Measurements from ENCODE around the gene NCOA5.

NCOA5 gene

GRCh38 chr20:46065006-46065405, 24.8 kb downstream of the NCOA5 start:
- Mint-ChIP-seq H3K4me1 (ENCODE audit: low read depth) (peaks cover 43% of the 10 kb centered on the region), H3K27ac (no peak overlapping the region), H3K9me3 (no peaks in the 10 kb centered on the region), H3K27me3 (no peaks in the 10 kb centered on the region), H3K36me3 (ENCODE audit: low read depth) (peaks cover 88% of the 10 kb centered on the region), H3K4me3 (no peak overlapping the region)

- peaks cover 4% of the 10 kb centered on the region for H3K27me3 Mint-ChIP-seq
- H3K4me3 Mint-ChIP-seq: peak overlapping the region; percentile 20
- peaks cover 87% of the 10 kb centered on the region for H3K36me3 Mint-ChIP-seq (ENCODE audit: low read depth)
- H3K9me3 Mint-ChIP-seq: no peaks in the 10 kb centered on the region
- H3K4me1 Mint-ChIP-seq (ENCODE audit: low read depth): peaks cover 55% of the 10 kb centered on the region
- H3K27ac Mint-ChIP-seq: peak overlapping the region; percentile 51
Measured at GRCh38 chr20:46063652-46064054, 26.1 kb downstream of the NCOA5 start.

DNA sequence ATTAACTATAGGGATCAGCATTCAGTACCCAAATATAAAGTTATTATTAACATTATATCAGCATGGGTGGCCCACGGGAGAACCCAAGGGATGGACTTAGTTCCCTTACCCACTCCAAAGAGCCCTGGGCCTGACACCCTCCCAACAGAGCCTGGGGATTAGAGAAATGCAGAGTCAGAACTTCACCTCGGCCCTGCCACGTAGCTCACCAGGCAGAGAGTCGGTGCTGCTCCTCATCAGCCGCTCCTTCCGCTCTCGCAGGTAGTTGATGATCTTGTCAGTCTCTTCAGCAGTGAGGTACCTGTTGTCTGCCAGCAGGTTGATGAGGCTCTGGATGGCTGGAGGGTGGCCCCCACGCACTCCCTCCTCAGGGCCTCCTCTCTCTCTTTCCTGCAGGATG, 26.6 kb downstream of the NCOA5 start:
- H3K27me3 Mint-ChIP-seq: peaks cover 7% of the 10 kb centered on the region
- peak overlapping the region; percentile 51 for H3K27ac Mint-ChIP-seq
- peak overlapping the region; percentile 20 for H3K4me3 Mint-ChIP-seq
- H3K9me3 Mint-ChIP-seq: no peaks in the 10 kb centered on the region
- H3K36me3 Mint-ChIP-seq (ENCODE audit: low read depth): peaks cover 82% of the 10 kb centered on the region
- peaks cover 57% of the 10 kb centered on the region for H3K4me1 Mint-ChIP-seq (ENCODE audit: low read depth)

DNA sequence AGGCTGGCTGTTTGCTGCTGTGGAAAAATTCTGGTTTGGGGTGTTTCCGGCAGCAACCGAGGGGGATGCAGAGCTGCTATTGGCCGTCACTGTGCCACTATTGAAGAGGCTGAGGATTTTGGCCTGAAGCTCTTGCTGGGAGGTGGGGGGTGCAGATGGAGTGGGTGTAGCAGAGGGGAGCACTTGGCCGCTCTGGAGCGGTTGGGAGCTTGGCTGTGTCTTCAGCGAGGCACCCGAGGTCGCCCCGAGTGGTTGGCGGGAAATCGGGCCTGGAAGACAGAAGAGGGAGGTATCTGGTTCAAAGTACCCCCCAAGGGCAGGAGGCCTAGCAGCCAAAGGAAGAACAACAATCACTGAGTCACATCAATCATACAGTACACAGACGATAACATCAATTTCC, 27.1 kb downstream of the NCOA5 start:
- H3K27ac Mint-ChIP-seq: no peak overlapping the region
- H3K36me3 Mint-ChIP-seq (ENCODE audit: low read depth): peaks cover 77% of the 10 kb centered on the region
- no peaks in the 10 kb centered on the region for H3K9me3 Mint-ChIP-seq
- peaks cover 59% of the 10 kb centered on the region for H3K4me1 Mint-ChIP-seq (ENCODE audit: low read depth)
- H3K4me3 Mint-ChIP-seq: no peak overlapping the region
- peaks cover 9% of the 10 kb centered on the region for H3K27me3 Mint-ChIP-seq

GRCh38 chr20:46062151-46062550, 27.6 kb downstream of the NCOA5 start:
- Mint-ChIP-seq H3K9me3 (no peaks in the 10 kb centered on the region), H3K4me3 (no peak overlapping the region), H3K27ac (no peak overlapping the region), H3K4me1 (ENCODE audit: low read depth) (peaks cover 59% of the 10 kb centered on the region), H3K27me3 (peaks cover 11% of the 10 kb centered on the region), H3K36me3 (ENCODE audit: low read depth) (peaks cover 76% of the 10 kb centered on the region)

- H3K27me3 Mint-ChIP-seq: peaks cover 22% of the 10 kb centered on the region
- no peak overlapping the region for H3K4me3 Mint-ChIP-seq
- peaks cover 59% of the 10 kb centered on the region for H3K4me1 Mint-ChIP-seq (ENCODE audit: low read depth)
- H3K36me3 Mint-ChIP-seq (ENCODE audit: low read depth): peaks cover 65% of the 10 kb centered on the region
- no peak overlapping the region for H3K27ac Mint-ChIP-seq
- H3K9me3 Mint-ChIP-seq: no peaks in the 10 kb centered on the region
Measured at GRCh38 chr20:46060975-46061374, 28.8 kb downstream of the NCOA5 start.

DNA sequence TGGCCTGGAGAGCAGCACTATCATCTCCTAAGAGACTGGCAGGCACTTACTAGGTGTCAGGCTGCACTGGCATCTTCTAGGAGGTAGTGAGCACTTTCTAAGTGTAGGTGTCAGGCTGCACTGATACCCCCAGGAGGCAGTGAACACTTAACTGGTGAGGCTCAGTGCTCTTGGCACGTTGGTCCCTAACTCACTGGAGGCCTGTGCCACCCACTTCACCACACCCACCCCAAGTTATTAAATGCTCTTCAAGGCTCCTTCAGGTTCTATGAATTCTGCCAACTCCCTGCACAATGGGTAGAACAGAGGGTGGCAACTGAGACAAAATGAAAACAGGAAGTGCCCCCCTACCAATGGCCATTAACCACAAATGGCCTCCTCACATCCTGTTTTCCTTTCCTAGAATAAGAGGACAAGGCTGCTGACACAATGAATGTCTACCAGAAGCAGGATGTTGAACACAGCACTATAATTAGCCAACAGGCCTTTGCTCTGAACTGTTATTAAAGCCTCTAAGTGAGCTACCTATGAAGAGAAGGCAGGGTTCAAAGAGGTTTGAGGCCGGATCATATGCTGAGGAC, 29.4 kb downstream of the NCOA5 start:
- Mint-ChIP-seq H3K4me1 (ENCODE audit: low read depth) (peaks cover 61% of the 10 kb centered on the region), H3K4me3 (no peak overlapping the region), H3K36me3 (ENCODE audit: low read depth) (peaks cover 59% of the 10 kb centered on the region), H3K27ac (peak overlapping the region; percentile 38), H3K9me3 (no peaks in the 10 kb centered on the region), H3K27me3 (peaks cover 27% of the 10 kb centered on the region)

DNA sequence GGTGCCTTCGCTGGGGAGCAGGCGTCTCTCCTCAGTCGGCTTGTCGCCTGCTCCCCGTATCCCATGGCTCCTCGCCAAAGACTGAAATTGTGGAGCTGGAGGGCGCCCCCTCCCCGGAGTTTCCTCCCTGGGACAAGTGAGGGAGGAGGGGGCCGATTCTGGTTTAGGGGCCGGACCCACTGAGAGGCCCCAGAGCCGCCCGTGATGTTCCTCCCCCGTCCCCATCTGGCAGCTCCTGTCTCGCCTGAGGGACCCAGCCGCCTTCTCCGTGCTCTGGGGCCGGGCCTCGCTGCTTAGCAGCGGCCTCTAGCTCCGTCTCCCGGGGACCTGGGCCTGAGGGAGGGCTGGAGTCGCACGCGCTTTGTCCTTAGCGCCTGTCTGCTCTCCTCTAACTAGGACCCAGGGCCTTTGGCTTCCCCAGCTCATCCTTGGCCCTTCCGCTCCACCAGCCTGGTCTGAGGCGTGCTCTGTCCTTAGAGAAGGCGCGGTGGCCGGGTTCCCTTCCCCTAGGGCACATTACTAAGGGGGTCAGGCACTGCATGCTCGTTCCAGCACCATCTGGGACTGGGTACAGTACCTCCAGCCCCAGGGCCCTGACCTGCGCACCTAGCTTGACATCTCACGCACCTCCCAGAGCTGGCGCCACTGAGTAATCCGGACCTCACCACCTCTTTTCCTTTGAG, 31.0 kb downstream of the NCOA5 start:
- H3K4me3 Mint-ChIP-seq: peak overlapping the region; percentile 26
- H3K9me3 Mint-ChIP-seq: no peaks in the 10 kb centered on the region
- peaks cover 50% of the 10 kb centered on the region for H3K4me1 Mint-ChIP-seq (ENCODE audit: low read depth)
- H3K27me3 Mint-ChIP-seq: peaks cover 35% of the 10 kb centered on the region
- H3K27ac Mint-ChIP-seq: no peak overlapping the region
- peaks cover 42% of the 10 kb centered on the region for H3K36me3 Mint-ChIP-seq (ENCODE audit: low read depth)

DNA sequence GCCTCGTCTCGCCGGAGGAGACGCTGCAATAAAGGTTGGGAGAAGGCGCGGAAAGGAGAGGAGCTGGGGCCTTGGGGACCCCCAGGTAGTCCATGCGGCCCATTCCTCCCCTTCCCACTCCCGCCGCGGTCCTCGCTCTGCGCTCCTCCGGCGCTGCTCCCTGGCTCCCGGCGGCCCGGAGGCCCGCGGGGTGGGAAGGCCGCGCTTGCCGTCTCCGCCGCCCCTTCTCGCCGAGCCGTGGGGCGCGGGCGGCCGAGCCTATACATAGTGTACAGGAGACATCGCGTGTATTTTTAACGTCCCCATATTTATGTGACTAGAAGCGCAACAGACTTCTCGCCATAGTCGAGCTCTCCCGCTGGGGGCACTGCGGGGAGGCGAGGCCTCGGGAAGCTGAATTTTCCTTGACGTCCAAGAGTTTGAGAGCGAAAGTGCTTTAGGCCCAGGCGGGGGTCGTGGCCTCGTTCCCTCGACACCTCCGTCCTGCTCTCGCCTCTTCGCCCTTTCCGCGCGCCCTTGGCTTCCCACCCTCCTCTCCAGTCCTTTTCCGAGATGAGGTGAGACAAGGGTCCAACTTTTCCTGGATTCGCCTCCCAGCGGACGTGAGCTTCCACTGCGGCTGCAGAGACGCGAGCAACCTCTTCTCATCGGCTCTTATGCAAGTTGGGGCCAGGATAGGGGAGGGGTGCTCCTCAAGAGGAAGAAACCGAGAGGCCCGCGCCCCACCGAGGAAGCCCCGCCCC, 31.7 kb downstream of the NCOA5 start:
- Mint-ChIP-seq H3K36me3 (ENCODE audit: low read depth) (peaks cover 35% of the 10 kb centered on the region), H3K4me3 (peak overlapping the region; percentile 26)

DNA sequence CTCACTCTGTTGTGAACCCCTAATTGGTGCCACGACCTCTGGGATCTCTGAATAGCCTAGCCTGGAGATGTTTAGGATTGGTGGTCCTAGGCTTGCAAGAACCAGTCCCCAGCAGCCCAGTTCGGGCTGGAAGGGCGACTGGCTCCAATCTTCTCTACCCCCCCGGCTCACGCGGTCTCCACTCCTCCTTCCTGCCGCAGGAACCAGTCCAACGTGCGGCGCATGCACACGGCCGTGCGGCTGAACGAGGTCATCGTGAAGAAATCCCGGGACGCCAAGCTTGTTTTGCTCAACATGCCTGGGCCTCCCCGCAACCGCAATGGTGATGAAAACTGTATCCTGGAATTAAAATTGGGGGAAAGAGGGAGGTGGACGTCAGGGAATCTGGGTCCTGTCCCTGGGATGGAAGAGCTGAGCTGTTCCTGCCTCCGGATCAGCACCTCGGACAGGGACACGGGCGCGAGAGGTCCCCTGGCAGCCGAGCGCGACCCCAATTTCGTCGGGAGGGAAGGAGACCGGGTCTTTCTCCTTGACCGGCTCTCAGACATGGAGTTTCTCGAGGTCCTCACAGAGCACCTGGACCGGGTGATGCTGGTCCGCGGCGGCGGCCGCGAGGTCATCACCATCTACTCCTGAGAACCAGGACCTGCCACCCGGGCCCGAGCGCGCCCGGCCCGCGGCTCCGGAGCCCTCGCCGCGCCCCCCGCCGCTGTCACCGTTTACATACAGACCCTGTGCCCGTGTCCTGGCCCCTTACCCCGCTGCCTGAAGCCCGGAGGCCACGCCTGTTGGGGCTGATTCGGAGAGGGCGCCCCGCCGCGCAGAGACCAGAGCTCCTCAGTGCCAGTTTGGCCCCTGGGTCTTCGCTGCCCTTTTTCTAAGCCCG, 32.5 kb downstream of the NCOA5 start:
- Mint-ChIP-seq H3K27ac (no peak overlapping the region), H3K4me3 (no peak overlapping the region), H3K9me3 (no peaks in the 10 kb centered on the region), H3K27me3 (peaks cover 36% of the 10 kb centered on the region), H3K36me3 (ENCODE audit: low read depth) (peaks cover 27% of the 10 kb centered on the region), H3K4me1 (ENCODE audit: low read depth) (peaks cover 40% of the 10 kb centered on the region)

More for the DNA sequence above, 31.7 kb downstream of the NCOA5 start:
- Mint-ChIP-seq H3K27me3 (peaks cover 36% of the 10 kb centered on the region), H3K27ac (no peak overlapping the region), H3K4me1 (ENCODE audit: low read depth) (peaks cover 44% of the 10 kb centered on the region), H3K9me3 (no peaks in the 10 kb centered on the region)

GRCh38 chr20:46056027-46056833, 33.5 kb downstream of the NCOA5 start:
- Mint-ChIP-seq H3K27me3 (peaks cover 36% of the 10 kb centered on the region), H3K4me3 (no peak overlapping the region), H3K9me3 (no peaks in the 10 kb centered on the region), H3K36me3 (ENCODE audit: low read depth) (peaks cover 17% of the 10 kb centered on the region), H3K4me1 (ENCODE audit: low read depth) (peaks cover 35% of the 10 kb centered on the region), H3K27ac (no peak overlapping the region)

GRCh38 chr20:46055269-46055668, 34.5 kb downstream of the NCOA5 start:
- Mint-ChIP-seq H3K4me3 (no peak overlapping the region), H3K36me3 (ENCODE audit: low read depth) (peaks cover 8% of the 10 kb centered on the region), H3K9me3 (no peaks in the 10 kb centered on the region), H3K27me3 (peaks cover 36% of the 10 kb centered on the region), H3K27ac (no peak overlapping the region), H3K4me1 (ENCODE audit: low read depth) (peaks cover 25% of the 10 kb centered on the region)

GRCh38 chr20:46054606-46055005, 35.2 kb downstream of the NCOA5 start:
- H3K36me3 Mint-ChIP-seq (ENCODE audit: low read depth): peaks cover 2% of the 10 kb centered on the region
- H3K4me3 Mint-ChIP-seq: no peak overlapping the region
- H3K4me1 Mint-ChIP-seq (ENCODE audit: low read depth): peaks cover 18% of the 10 kb centered on the region
- peaks cover 38% of the 10 kb centered on the region for H3K27me3 Mint-ChIP-seq
- no peak overlapping the region for H3K27ac Mint-ChIP-seq
- no peaks in the 10 kb centered on the region for H3K9me3 Mint-ChIP-seq

- H3K36me3 Mint-ChIP-seq (ENCODE audit: low read depth): no peaks in the 10 kb centered on the region
- peaks cover 10% of the 10 kb centered on the region for H3K4me1 Mint-ChIP-seq (ENCODE audit: low read depth)
- H3K9me3 Mint-ChIP-seq: no peaks in the 10 kb centered on the region
- H3K4me3 Mint-ChIP-seq: no peak overlapping the region
- H3K27ac Mint-ChIP-seq: no peak overlapping the region
- H3K27me3 Mint-ChIP-seq: peaks cover 35% of the 10 kb centered on the region
Measured at GRCh38 chr20:46053416-46053815, 36.3 kb downstream of the NCOA5 start.

Data from stimulated activated naive CD8-positive, alpha-beta T cell treated with anti-CD3 and anti-CD28 coated beads, Interleukin-15, Interleukin-2, amounts not matched to agents 100 ng/mL and 50 ng/mL, for 24 hours (primary cell).